Left forelimb (tissue), 1 donor: ENCODE measurements around the gene CHST12.
"Not testable (repeated sequence)": the region's sequence is repeated elsewhere in the genome, so short reads cannot be mapped to it uniquely, and the experiment has no call there.

ENCODE experiments used
- DNase-seq: peaks from one replicate; pipeline ENCODE4 v3.0.0-alpha.2; 2018; ENCODE audit warnings: low spot score

Gene CHST12

DNA sequence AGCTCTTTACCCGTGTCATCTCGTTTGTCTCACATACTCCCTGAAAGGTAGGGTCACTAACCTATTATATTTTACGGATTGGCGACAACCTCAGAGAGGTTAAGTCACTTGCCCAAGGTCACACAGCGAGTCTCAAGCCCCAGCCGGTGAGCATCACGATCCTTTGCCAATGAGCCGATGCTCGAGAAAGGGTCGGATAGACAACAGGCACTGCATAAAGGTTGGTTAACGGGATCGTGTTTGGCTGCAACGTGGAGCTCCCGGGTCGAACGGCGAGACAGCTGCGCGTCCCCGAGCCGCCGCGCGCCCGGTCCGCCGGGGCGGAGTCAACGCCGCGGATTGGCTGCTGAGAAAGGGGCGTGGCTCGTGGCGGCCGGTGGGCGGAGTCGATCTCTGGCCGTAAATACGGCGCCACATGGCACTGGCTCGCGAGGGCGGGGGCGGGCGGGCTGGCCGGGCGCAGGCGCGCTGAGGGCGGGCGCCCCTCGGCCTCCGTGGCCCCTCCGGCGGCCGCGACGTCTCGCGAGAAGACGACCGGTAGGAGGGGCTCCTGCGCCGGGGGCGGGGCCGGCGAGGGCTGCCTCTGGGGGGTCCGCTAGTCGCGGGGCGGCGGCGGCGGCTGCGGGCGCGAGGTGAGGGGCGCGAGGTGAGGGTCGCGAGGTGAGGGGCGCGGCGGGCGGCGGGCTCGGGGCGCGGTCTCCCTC is at the start of gene CHST12:
TSS of gene CHST12 (plus strand) at position 598 of the 704 bp plus-strand sequence. CDS start 29,029 bp downstream, outside the sequence.
- peak; percentile 98 for DNase-seq

- DNase-seq, result peak; percentile 95
Measured at GRCh38 chr7:2353936-2354185, 49.5 kb upstream of the CHST12 start.

- DNase-seq, result peak; percentile 94
Measured at GRCh38 chr7:2354186-2354938, 49.0 kb upstream of the CHST12 start, which contains the start of gene EIF3B. EIF3B (plus strand) TSS chr7:2354827; CDS start chr7:2354922, 95 bp downstream.

DNA sequence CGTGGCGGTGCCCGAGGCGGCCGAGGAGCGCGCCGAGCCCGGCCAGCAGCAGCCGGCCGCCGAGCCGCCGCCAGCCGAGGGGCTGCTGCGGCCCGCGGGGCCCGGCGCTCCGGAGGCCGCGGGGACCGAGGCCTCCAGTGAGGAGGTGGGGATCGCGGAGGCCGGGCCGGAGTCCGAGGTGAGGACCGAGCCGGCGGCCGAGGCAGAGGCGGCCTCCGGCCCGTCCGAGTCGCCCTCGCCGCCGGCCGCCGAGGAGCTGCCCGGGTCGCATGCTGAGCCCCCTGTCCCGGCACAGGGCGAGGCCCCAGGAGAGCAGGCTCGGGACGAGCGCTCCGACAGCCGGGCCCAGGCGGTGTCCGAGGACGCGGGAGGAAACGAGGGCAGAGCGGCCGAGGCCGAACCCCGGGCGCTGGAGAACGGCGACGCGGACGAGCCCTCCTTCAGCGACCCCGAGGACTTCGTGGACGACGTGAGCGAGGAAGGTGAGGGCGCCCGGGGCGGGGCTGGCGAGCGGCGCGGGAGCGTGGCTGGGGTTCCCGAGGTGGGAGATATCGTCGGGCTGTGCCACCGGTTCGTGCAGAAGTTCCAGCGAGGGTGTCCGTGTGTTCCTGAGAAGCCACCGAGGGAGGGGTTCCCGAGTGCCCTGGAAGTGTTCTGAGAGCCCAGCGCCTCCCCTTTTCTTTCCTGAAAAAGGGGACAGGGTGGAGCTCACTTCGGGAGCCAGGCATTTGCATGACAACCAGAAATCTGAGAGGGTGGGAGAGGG is 48.3 kb upstream of the CHST12 start:
- no peak for DNase-seq

- no peak for DNase-seq
Measured at GRCh38 chr7:2355705-2356008, 47.8 kb upstream of the CHST12 start.

GRCh38 chr7:2357165-2357564 is 46.2 kb upstream of the CHST12 start:
- no peak for DNase-seq

GRCh38 chr7:2357571-2357970 is 45.8 kb upstream of the CHST12 start:
- DNase-seq, result no peak

DNA sequence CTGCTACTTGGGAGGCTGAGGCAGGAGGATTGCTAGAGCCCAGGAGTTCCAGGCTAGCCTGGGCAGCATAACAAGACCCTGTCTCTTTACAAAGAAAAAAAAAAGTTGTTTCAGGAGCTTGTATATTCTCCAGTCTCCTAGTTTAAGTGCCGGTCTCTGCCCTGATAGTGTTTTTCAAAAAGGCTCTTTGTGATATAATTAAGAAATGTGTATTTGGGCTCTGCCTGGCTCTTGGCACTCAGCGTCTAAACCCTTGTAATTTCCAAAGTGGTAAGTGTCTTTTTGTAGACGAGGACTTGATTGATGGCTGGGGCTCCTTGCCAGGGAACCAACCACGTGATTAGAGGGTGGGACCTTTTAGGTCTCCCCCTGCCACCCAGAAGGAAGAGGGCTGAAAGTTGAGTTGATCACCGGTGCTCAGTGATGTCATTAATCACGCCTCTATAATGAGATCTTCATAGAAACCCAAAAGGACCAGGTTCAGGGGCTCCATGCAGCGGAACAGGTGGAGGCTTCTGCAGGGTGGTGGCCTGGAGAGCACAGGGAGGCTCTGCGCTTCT is 44.4 kb upstream of the CHST12 start:
- DNase-seq, result no peak

DNA sequence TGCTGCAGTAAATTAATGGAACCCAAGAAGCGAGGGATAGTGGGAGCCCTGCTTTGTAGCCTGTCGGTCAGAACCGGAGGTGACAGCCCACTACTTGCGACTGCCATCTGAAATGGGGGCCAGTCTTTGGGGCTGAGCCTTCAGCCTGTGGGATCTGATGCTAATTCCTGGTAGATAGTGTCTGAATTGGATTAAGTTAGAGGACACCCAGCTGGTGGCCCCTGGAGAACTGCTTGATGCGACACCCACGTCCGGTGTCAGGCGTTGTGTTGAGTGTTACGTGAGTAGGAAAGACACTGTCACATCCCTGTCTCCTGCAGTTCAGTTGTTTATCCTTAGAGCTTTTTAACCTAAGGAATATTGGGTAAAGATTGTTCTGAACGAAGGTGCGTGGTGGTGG is 43.8 kb upstream of the CHST12 start:
- DNase-seq, result no peak

DNA sequence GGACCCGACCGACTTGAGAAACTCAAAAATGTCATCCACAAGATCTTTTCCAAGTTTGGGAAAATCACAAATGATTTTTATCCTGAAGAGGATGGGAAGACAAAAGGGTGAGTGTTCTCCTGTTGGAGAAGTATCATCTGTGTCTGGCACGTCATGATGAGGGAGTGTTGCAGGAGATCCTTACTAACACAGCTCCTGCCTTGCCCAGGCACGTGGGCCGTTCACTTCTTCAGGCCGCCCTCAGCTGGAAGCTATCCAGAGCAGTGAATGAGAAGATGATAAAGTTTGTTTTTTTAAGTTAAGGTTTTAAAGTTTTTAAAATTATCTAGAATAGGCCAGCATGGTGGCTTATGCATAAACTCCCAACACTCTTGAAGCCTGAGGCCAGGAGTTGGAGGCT is 42.6 kb upstream of the CHST12 start:
- DNase-seq, result no peak

DNA sequence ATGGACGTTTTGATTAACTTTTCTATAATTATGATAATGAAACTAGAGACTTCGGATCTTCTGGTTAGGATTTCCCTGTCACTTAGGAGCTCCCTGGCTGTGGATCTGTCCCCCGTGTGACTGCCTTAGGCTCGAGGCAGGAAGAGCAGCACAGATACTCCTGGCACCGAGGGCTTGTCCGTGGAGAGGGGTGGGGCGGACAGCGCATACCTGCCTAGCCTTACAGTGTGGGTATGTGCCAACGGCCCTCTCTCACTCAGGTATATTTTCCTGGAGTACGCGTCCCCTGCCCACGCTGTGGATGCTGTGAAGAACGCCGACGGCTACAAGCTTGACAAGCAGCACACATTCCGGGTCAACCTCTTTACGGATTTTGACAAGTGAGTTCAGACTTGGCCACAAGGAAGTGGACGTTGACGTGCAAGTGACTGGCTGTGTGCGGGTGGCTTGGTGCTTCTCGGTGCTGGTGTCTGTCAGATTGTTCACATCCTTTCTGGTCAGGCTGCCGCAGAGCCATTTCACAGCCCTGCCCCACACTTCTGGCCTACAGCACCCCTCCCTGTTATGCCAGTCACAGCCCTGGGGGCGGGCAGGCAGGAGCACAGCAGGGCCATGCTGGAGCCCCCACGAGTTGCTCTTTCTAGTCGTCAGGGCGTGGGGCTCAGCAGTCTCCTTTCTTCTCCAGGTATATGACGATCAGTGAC is 40.9 kb upstream of the CHST12 start:
- no peak for DNase-seq

DNA sequence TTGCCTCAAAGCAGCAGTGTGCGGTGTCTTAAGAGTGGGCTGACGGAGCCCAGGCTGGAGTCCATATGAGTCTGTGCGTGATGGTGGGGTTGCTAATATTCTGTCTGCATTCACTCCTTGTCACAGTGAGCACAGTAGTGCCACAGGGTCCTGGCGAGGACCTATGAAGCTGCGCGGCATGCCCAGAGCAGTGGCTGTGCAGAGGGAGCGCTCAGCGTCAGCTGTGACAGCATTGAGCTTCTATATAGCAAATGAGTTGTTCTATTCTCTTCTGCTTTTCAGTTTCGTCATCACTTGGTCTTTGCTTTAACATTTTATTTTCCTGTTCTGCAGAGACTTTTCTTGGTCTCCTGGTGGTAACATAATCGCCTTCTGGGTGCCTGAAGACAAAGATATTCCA is 34.3 kb upstream of the CHST12 start:
- DNase-seq, result no peak

DNA sequence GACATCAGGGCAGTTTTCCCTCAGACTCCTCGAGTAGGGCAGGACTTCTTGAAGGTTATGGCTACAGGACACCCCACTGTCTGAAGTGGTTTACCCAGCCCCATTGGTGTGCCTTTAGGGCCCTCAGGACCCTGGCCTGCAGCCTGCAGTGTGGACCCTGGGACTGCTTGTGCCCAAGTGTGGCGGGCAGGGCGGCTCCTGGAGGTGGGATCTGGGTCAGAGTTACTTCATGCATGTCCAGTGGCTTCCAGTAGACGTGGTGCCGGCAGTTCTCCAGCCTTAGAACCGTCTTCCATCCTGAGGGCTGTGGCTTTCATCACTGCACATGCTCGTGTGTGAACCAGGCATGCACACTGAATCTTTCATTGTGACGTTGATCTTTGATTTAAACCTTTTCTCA is 32.1 kb upstream of the CHST12 start:
- DNase-seq, result no peak

GRCh38 chr7:2372724-2373123 is 30.7 kb upstream of the CHST12 start:
- DNase-seq, result no peak

DNA sequence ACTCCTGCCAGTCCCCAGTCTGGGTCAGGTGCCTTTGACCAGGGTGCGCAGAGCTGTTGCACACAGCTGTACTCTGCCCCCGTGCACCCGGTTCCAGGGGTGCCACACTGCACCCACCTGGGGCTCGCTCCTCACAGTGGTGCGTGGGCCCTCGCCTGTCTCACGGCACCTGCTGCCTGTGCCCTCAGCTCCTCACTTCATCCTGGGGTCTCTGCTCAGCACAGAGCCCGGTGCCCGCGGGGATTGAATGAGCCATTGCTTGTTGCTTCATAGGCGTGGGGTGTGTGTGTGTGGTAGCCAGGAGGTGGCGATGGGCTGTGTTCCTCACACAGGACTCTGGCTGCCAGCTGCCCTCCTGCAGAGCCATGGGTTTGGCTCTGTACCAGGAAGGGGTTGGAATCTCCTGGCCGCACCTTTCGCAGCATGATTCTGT is 30.3 kb upstream of the CHST12 start:
- DNase-seq, result no peak

GRCh38 chr7:2373646-2374045 is 29.8 kb upstream of the CHST12 start:
- no peak for DNase-seq

GRCh38 chr7:2374401-2374800 is 29.0 kb upstream of the CHST12 start:
- no peak for DNase-seq

DNA sequence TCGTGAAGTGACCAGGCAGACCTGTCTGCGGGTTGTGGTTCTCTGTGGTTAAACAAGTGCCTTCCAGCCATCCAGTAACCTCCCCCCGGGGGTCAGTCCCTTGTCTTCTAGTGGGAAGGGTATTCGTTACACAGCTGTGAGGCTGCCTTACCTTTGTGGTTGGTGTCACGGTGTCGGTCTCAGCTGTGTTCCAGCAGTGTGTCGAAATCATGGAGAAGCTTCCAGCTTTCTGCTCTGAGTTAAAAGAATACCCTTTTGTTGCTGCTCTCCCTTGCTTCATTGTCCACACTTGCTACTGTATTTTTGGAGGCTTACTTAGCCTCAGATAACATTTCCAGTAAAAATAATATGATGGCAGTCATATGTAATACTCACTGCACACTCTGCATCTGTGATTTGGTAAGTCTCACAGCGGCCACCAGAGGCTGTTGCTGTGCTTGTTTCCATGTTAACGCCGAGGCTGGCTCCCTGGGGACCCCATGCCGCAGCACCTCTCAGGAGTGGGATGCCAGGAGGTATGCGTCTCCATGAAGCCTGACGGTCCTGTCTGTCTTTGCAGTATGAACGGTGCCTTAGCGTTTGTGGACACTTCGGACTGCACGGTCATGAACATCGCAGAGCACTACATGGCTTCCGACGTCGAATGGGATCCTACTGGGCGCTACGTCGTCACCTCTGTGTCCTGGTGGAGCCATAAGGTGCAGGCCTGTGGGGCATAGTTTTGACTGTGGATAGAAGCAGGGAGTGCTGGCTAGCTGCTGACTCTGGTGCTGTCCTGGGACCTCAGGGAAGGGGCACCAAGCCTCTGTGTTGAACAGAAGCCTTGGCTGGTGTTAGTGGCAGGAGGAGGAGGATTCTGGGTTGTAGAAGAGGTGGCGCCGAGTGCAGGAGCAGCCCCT is 28.3 kb upstream of the CHST12 start:
- DNase-seq, result no peak

DNA sequence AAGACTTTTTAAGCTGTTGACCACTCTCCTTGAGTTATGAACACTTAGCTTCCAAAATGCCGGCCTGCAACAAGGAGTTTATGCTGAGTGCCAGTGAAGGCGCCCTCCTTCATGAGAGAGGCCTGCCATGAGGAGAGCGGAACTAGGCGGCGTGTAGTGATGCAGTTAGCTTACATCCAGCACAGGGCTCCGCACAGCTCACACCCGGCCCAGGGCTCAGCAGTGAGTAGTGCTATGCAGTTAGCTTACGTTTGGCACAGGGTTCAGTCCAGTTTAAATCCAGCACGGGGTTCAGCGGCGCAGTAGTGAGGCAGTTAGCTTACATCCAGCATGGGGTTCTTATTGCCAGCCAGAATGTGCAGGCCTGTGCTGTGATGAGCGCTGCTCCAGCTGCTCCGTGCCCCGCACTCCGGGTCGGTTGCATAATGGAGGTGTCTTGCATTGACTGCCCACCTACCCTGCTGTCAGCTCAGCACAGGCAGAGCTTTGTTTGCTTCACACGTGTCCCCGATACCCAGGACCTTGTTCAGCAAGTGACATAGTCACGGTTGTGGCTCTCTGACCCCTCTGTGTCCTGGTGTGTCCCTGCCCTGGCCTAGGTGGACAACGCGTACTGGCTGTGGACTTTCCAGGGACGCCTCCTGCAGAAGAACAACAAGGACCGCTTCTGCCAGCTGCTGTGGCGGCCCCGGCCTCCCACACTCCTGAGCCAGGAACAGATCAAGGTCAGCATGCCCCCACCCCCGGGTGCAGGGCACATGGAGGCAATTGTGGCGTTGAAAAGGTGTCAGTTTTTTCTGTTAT is 26.9 kb upstream of the CHST12 start:
- DNase-seq, result no peak

DNA sequence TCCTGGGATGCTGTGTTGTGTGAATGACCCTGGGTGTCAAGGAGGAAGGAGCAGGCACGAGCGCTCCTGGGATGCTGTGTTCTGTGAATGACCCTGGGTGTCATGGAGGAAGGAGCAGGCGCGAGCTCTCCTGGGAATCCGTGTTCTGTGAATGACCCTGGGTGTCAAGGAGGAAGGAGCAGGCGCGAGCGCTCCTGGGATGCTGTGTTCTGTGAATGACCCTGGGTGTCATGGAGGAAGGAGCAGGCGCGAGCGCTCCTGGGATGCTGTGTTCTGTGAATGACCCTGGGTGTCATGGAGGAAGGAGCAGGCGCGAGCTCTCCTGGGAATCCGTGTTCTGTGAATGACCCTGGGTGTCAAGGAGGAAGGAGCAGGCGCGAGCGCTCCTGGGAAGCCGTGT is 25.9 kb upstream of the CHST12 start:
- DNase-seq, result not testable (repeated sequence)
